NCI-H345 treated with DMSO at 0.1 percent for 48 hours (cell line): ENCODE measurements around the gene WDR1.

Experiments
- DNase-seq: peaks from one replicate; lab custom pipeline; 2025; ENCODE audit not compliant: unreplicated experiment; lab: John Stamatoyannopoulos, UW

The WDR1 gene

GRCh38 chr4:10099499-10100325 lies 16.9 kb downstream of the WDR1 start:
- DNase-seq = no peak

- no peak for DNase-seq
Measured at GRCh38 chr4:10098780-10099160, 17.8 kb downstream of the WDR1 start.

GRCh38 chr4:10097906-10098779 lies 18.5 kb downstream of the WDR1 start:
- DNase-seq = no peak

- DNase-seq = no peak
Measured at GRCh38 chr4:10096978-10097335, 19.6 kb downstream of the WDR1 start.

- DNase-seq = no peak
Measured at GRCh38 chr4:10096201-10096977, 20.2 kb downstream of the WDR1 start.

- no peak for DNase-seq
Measured at GRCh38 chr4:10095296-10095991, 21.2 kb downstream of the WDR1 start.

GRCh38 chr4:10094841-10095240 lies 21.8 kb downstream of the WDR1 start:
- no peak for DNase-seq

GRCh38 chr4:10093801-10094552 lies 22.6 kb downstream of the WDR1 start:
- no peak for DNase-seq

- no peak for DNase-seq
Measured at GRCh38 chr4:10093271-10093621, 23.4 kb downstream of the WDR1 start.

GRCh38 chr4:10092481-10093270 lies 23.9 kb downstream of the WDR1 start:
- no peak for DNase-seq

- no peak for DNase-seq
Measured at GRCh38 chr4:10091531-10092181, 24.9 kb downstream of the WDR1 start.

GRCh38 chr4:10090467-10091250 lies 25.9 kb downstream of the WDR1 start:
- DNase-seq = no peak

- no peak for DNase-seq
Measured at GRCh38 chr4:10089346-10089745, 27.3 kb downstream of the WDR1 start.

GRCh38 chr4:10088135-10089010 lies 28.2 kb downstream of the WDR1 start:
- DNase-seq = no peak

GRCh38 chr4:10087152-10087791 lies 29.3 kb downstream of the WDR1 start:
- DNase-seq = no peak

- no peak for DNase-seq
Measured at GRCh38 chr4:10086506-10087120, 30.0 kb downstream of the WDR1 start.
